HK-2 (cell line): ENCODE data around the gene GLCCI1.

ENCODE experiments used
- DNase-seq: peaks from one replicate; pipeline ENCODE4 v3.0.0-alpha.2; 2018; ENCODE audit not compliant: unreplicated experiment

GLCCI1 gene

GRCh38 chr7:7962851-7963250, 5.7 kb upstream of the GLCCI1 start:
- no peak for DNase-seq

- no peak for DNase-seq
Observed at GRCh38 chr7:7964250-7964649, 4.3 kb upstream of the GLCCI1 start.

GRCh38 chr7:7964691-7965090, 3.9 kb upstream of the GLCCI1 start:
- no peak for DNase-seq

GRCh38 chr7:7965301-7965700, 3.3 kb upstream of the GLCCI1 start:
- no peak for DNase-seq

- no peak for DNase-seq
Observed at GRCh38 chr7:7966141-7966734, 2.4 kb upstream of the GLCCI1 start.

- DNase-seq: no peak
Observed at GRCh38 chr7:7967886-7968543, 581 bp upstream of the GLCCI1 start.

- DNase-seq: peak; percentile 55
Observed at GRCh38 chr7:7969306-7970236, 975 bp downstream of the GLCCI1 start.

- no peak for DNase-seq
Observed at GRCh38 chr7:7970237-7970530, 1.6 kb downstream of the GLCCI1 start.

GRCh38 chr7:7970531-7971307, 2.1 kb downstream of the GLCCI1 start:
- DNase-seq: peak; percentile 1

GRCh38 chr7:7971308-7972040, 2.9 kb downstream of the GLCCI1 start:
- no peak for DNase-seq

GRCh38 chr7:7972128-7972527, 3.5 kb downstream of the GLCCI1 start:
- DNase-seq: no peak

- DNase-seq: no peak
Observed at GRCh38 chr7:7972922-7973594, 4.5 kb downstream of the GLCCI1 start.

- no peak for DNase-seq
Observed at GRCh38 chr7:7976677-7977076, 8.1 kb downstream of the GLCCI1 start.

- no peak for DNase-seq
Observed at GRCh38 chr7:7977774-7978173, 9.2 kb downstream of the GLCCI1 start.

- DNase-seq: no peak
Observed at GRCh38 chr7:7978860-7979259, 10.3 kb downstream of the GLCCI1 start.

- no peak for DNase-seq
Observed at GRCh38 chr7:7979558-7979957, 11.0 kb downstream of the GLCCI1 start.

- DNase-seq: no peak
Observed at GRCh38 chr7:7980134-7980533, 11.5 kb downstream of the GLCCI1 start.

GRCh38 chr7:7982904-7983303, 14.3 kb downstream of the GLCCI1 start:
- no peak for DNase-seq

- DNase-seq: no peak
Observed at GRCh38 chr7:7984424-7984823, 15.8 kb downstream of the GLCCI1 start.

- DNase-seq: no peak
Observed at GRCh38 chr7:7988706-7989105, 20.1 kb downstream of the GLCCI1 start.

- DNase-seq: no peak
Observed at GRCh38 chr7:7989133-7989532, 20.5 kb downstream of the GLCCI1 start.
